Thyroid gland (tissue), 4 donors: Measurements from ENCODE around the gene STX8.
"Not testable (repeated sequence)": the region's sequence is repeated elsewhere in the genome, so short reads cannot be mapped to it uniquely, and the experiment has no call there.

Source experiments
- POLR2A ChIP-seq, 2 donors: fragments of 450-650 bp; IDR thresholded peaks; one replicate each; pipeline ENCODE4 v1.6.1; 2017; ENCODE audit warnings: antibody characterized with exemption in 2 of 2, mild to moderate bottlenecking in 2 of 2, moderate library complexity in 1 of 2
- TF ChIP-seq, protein P1 (sequence below), 6 experiments: fragments of 200-600 bp in 3 of 6; fragments of 450-650 bp in 3 of 6; sonication (generic) in 3 of 6; IDR thresholded peaks; one replicate each; pipeline ENCODE4 v1.5.1; 2016 to 2019; ENCODE audit warnings: antibody characterized with exemption in 6 of 6, mild to moderate bottlenecking in 2 of 6, inconsistent platforms in 1 of 6, moderate library complexity in 1 of 6

DNA sequence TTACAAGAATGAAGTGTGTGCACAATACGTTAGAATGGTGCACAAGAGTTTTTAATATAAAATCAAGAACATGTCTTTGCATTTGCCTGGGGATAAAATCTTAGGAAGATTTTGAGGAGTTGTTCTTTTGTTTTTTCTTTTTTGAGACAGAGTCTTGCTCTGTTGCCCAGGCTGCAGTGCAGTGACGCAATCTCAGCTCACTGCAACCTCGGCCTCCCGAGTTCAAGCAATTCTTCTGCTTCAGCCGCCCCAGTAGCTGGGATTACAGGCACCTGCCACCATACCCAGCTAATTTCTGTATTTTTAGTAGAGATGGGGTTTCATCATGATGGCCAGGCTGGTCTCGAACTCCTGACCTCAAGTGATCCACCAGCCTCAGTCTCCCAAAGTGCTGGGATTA lies 128.3 kb downstream of the STX8 start:
- not testable (repeated sequence) for TF ChIP-seq POLR2A (IDR thresholded peaks at IDR 0.05)
- TF ChIP-seq, protein P1, sequence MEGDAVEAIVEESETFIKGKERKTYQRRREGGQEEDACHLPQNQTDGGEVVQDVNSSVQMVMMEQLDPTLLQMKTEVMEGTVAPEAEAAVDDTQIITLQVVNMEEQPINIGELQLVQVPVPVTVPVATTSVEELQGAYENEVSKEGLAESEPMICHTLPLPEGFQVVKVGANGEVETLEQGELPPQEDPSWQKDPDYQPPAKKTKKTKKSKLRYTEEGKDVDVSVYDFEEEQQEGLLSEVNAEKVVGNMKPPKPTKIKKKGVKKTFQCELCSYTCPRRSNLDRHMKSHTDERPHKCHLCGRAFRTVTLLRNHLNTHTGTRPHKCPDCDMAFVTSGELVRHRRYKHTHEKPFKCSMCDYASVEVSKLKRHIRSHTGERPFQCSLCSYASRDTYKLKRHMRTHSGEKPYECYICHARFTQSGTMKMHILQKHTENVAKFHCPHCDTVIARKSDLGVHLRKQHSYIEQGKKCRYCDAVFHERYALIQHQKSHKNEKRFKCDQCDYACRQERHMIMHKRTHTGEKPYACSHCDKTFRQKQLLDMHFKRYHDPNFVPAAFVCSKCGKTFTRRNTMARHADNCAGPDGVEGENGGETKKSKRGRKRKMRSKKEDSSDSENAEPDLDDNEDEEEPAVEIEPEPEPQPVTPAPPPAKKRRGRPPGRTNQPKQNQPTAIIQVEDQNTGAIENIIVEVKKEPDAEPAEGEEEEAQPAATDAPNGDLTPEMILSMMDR (IDR thresholded peaks at IDR 0.05), result not testable (repeated sequence)
